Activated T-helper 9 cell treated with anti-CD3 and anti-CD28 coated beads, Interleukin-2, amount 50 U/mL, for 16 hours (primary cell): ENCODE data around the gene CDH15.

Experiments used
- DNase-seq: peaks from one replicate; pipeline ENCODE4 v3.0.0-alpha.2; 2020; ENCODE audit warnings: low read depth

The CDH15 gene

GRCh38 chr16:89171216-89172170 is at the start of gene CDH15:
CDH15 (plus strand) TSS chr16:89171748; CDS start chr16:89171832, 84 bp downstream.
- peak; percentile 93 for DNase-seq

- peak; percentile 32 for DNase-seq
Measured at GRCh38 chr16:89122322-89122851, 49.2 kb upstream of the CDH15 start.

GRCh38 chr16:89123001-89123830 is 48.3 kb upstream of the CDH15 start:
- DNase-seq: no peak

- DNase-seq: no peak
Measured at GRCh38 chr16:89123831-89124100, 47.8 kb upstream of the CDH15 start.

GRCh38 chr16:89129378-89129777 is 42.2 kb upstream of the CDH15 start:
- DNase-seq: no peak

- DNase-seq: no peak
Measured at GRCh38 chr16:89130448-89130847, 41.1 kb upstream of the CDH15 start.

GRCh38 chr16:89131783-89132182 is 39.8 kb upstream of the CDH15 start:
- no peak for DNase-seq

GRCh38 chr16:89132194-89133005 is 39.1 kb upstream of the CDH15 start:
- DNase-seq: no peak

- DNase-seq: no peak
Measured at GRCh38 chr16:89133457-89134127, 38.0 kb upstream of the CDH15 start.

GRCh38 chr16:89134269-89134668 is 37.3 kb upstream of the CDH15 start:
- no peak for DNase-seq

- DNase-seq: no peak
Measured at GRCh38 chr16:89135166-89135565, 36.4 kb upstream of the CDH15 start.

GRCh38 chr16:89135971-89136765 is 35.4 kb upstream of the CDH15 start:
- no peak for DNase-seq

GRCh38 chr16:89136931-89137330 is 34.6 kb upstream of the CDH15 start:
- DNase-seq: no peak

GRCh38 chr16:89137666-89138512 is 33.7 kb upstream of the CDH15 start:
- no peak for DNase-seq

- DNase-seq: no peak
Measured at GRCh38 chr16:89138513-89138795, 33.1 kb upstream of the CDH15 start.

GRCh38 chr16:89138843-89139520 is 32.6 kb upstream of the CDH15 start:
- no peak for DNase-seq

GRCh38 chr16:89139907-89140361 is 31.6 kb upstream of the CDH15 start:
- no peak for DNase-seq

- no peak for DNase-seq
Measured at GRCh38 chr16:89140401-89140800, 31.1 kb upstream of the CDH15 start.
